OCI-LY3 (cell line): ENCODE measurements around the gene IRX4.

ENCODE experiments used
- H2AFZ ChIP-seq: fragments of 200-600, 300-600 bp; shearing (Covaris generic); 2 replicates; pipeline ENCODE4 v1.6.0; 2014; ENCODE audit warnings: antibody characterized with exemption, low read depth, low read length
- H3K27ac ChIP-seq: fragments of 200-600, 300-600 bp; sonication (generic); 2 replicates; pipeline ENCODE4 v1.5.1; 2014; ENCODE audit warnings: mild to moderate bottlenecking, low read length, moderate library complexity, mixed read lengths
- H3K27me3 ChIP-seq: fragments of 200-600, 300-600 bp; sonication (generic); 2 replicates; pipeline ENCODE4 v1.6.1; 2014; ENCODE audit warnings: low read depth, low read length, mixed read lengths
- H3K36me3 ChIP-seq: fragments of 200-600, 300-600 bp; sonication (generic); replicated peaks from 2 replicates; pipeline ENCODE3; 2014; ENCODE audit warnings: low read depth, low read length, mixed read lengths
- H3K4me1 ChIP-seq: fragments of 300-600, 200-600 bp; sonication (generic); 2 replicates; pipeline ENCODE4 v1.6.1; 2014; ENCODE audit warnings: low read length, mixed read lengths
- H3K4me2 ChIP-seq: fragments of 200-600, 300-600 bp; sonication (generic); 2 replicates; pipeline ENCODE4 v1.6.1; 2014; ENCODE audit warnings: low read length, mixed read lengths
- H3K4me3 ChIP-seq: fragments of 300-600, 200-600 bp; sonication (generic); 2 replicates; pipeline ENCODE4 v1.5.1; 2014; ENCODE audit warnings: antibody characterized with exemption, mild to moderate bottlenecking, low read length, moderate library complexity
- H3K79me2 ChIP-seq: fragments of 300-600, 200-600 bp; shearing (Covaris generic); 2 replicates; pipeline ENCODE4 v1.6.1; 2014; ENCODE audit warnings: mild to moderate bottlenecking, low read length, mixed read lengths
- H3K9ac ChIP-seq: fragments of 300-600, 200-600 bp; shearing (Covaris generic); 2 replicates; pipeline ENCODE4 v1.6.0; 2014; ENCODE audit warnings: mild to moderate bottlenecking, low read length, moderate library complexity
- H3K9me3 ChIP-seq: fragments of 200-600, 300-600 bp; shearing (Covaris generic); 2 replicates; pipeline ENCODE4 v1.6.1; 2014; ENCODE audit warnings: low read length, mixed read lengths; ENCODE audit not compliant: insufficient read depth
- H4K20me1 ChIP-seq: fragments of 200-600, 300-600 bp; sonication (generic); 2 replicates; pipeline ENCODE4 v1.6.1; 2016; ENCODE audit warnings: low read length, mixed read lengths; ENCODE audit not compliant: insufficient read depth
- CTCF ChIP-seq: fragments of 200-600, 300-600 bp; sonication (generic); IDR thresholded peaks from 2 replicates; pipeline ENCODE4 v1.5.1; 2014; ENCODE audit warnings: antibody characterized with exemption, low read length, low read depth
- EZH2phosphoT487 ChIP-seq: fragments of 200-600 bp; shearing (Covaris generic); IDR thresholded peaks from 2 replicates; pipeline ENCODE4 v1.6.1; 2018; ENCODE audit warnings: antibody characterized with exemption, mixed run types, low read depth

Gene IRX4

GRCh38 chr5:1897816-1898450 is 15.2 kb upstream of the IRX4 start:
- Histone ChIP-seq H3K9ac (no peak overlapping the region), H3K9me3 (no peaks in the 10 kb centered on the region), H3K79me2 (no peaks in the 10 kb centered on the region), H3K36me3 (no peaks in the 10 kb centered on the region), H3K4me2 (no peak overlapping the region), H3K4me1 (no peaks in the 10 kb centered on the region), H2AFZ (no peak overlapping the region), H3K4me3 (no peak overlapping the region), H3K27me3 (no peaks in the 10 kb centered on the region), H4K20me1 (no peaks in the 10 kb centered on the region), H3K27ac (no peak overlapping the region)
- TF ChIP-seq EZH2phosphoT487: no peak

DNA sequence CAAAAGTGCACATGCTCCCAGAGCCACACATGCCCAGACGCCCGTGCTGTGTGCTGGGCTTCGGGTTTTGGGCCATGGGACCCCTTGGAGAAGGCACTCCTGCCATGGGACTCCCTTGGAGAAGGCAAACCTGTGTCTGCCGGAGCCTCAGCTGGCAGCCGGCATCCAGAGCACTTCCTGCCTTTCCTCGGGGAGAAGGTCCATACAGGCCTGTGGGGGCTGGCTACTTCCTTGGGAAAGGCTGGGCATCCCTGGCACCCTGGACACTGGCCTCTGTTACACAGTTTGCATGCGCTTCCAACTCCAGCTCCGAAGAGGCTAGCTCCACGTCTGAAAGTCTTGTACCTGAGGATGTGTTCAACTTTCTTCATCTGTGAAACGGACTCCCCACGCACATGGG is 14.7 kb upstream of the IRX4 start:
- Histone ChIP-seq H3K79me2 (no peaks in the 10 kb centered on the region), H3K27ac (no peak overlapping the region), H2AFZ (no peak overlapping the region), H3K9me3 (no peaks in the 10 kb centered on the region), H3K36me3 (no peaks in the 10 kb centered on the region), H3K27me3 (no peaks in the 10 kb centered on the region), H3K4me2 (no peak overlapping the region), H3K4me3 (no peak overlapping the region), H3K9ac (no peak overlapping the region), H3K4me1 (no peaks in the 10 kb centered on the region), H4K20me1 (no peaks in the 10 kb centered on the region)
- TF ChIP-seq CTCF (no peak), EZH2phosphoT487 (no peak)

GRCh38 chr5:1896602-1897376 is 14.1 kb upstream of the IRX4 start:
- Histone ChIP-seq H3K4me2 (no peak overlapping the region), H3K79me2 (no peaks in the 10 kb centered on the region), H4K20me1 (no peaks in the 10 kb centered on the region), H3K9me3 (no peaks in the 10 kb centered on the region), H2AFZ (no peak overlapping the region), H3K27me3 (no peaks in the 10 kb centered on the region), H3K9ac (no peak overlapping the region), H3K4me1 (no peaks in the 10 kb centered on the region), H3K4me3 (no peak overlapping the region), H3K27ac (no peak overlapping the region), H3K36me3 (no peaks in the 10 kb centered on the region)
- TF ChIP-seq CTCF: no peak
- TF ChIP-seq EZH2phosphoT487: no peak

DNA sequence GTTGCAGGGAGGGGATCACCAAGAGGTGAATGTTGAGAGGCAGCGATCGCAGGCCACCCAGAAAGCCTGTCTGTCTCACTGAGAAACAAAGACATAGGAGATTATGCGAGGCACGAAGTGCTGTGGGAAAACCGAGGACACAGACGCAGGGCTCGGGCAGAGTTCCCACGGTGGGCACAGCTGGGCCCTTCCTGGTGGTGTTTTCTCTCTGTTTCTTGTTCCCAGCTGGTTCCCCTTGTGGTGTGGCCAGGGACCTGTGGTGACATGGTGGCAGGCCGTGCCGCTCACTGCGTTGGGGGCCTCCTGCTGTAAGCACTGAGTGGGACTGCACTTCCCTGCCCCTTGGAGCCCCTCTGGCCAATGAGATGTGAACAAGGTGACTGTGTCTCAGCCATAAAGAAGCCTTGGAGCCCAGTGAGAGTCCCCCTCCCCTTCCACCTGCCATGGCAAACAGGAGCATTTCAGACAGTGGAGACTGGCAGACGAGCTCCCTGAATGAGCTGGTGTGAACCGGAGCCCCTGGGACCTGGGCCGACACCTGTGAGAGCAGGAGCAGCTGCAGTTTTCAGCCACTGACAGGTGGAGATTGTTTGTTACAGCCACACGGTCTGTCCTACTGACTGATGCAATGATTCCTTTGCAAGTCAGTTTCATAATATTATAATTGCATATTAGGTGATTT is 13.2 kb upstream of the IRX4 start:
- Histone ChIP-seq H3K9ac (no peak overlapping the region), H3K79me2 (no peaks in the 10 kb centered on the region), H3K27ac (no peak overlapping the region), H3K4me3 (no peak overlapping the region), H3K9me3 (no peaks in the 10 kb centered on the region), H3K36me3 (no peaks in the 10 kb centered on the region), H2AFZ (no peak overlapping the region), H4K20me1 (no peaks in the 10 kb centered on the region), H3K4me2 (no peak overlapping the region), H3K27me3 (no peaks in the 10 kb centered on the region), H3K4me1 (no peaks in the 10 kb centered on the region)
- no peak for TF ChIP-seq EZH2phosphoT487
- TF ChIP-seq CTCF: no peak
